K562 (cell line): ENCODE measurements around the gene KLHL29. TPM values are rescaled to one million over a fixed set of nuclear protein-coding genes. Genes with fewer than 3 reads are reported as not detected.
A peak's percentile ranks its signal among the peaks of the same experiment; 100 is the strongest.

Experiments used
- ATAC-seq: fragments of 200-7000 bp; cut with Tn5 transposase; 3 replicates; pipeline ENCODE4 v1.9.1; 2020; ENCODE audit warnings: moderate library complexity
- BruUV-seq: library from RNA; stranded (reverse); fragments of 400-500 nt; replicated peaks from 2 replicates; lab custom pipeline; 2021; lab: Mats Ljungman, UMichigan
- CTCF ChIA-PET: fragments of 300-600 bp; formaldehyde crosslinking; extraction: SDS; loops from one replicate; lab custom pipeline; 2021; ENCODE audit warnings: low intra/inter-chr PET ratio; lab: Yijun Ruan, JAX
- POLR2A ChIA-PET: fragments of 300-600, 350-650 bp; sonication (Branson Sonifier 250); formaldehyde crosslinking; extraction: SDS; loops from one replicate; lab custom pipeline; 2021; ENCODE audit warnings: antibody characterized with exemption, inconsistent platforms; lab: Yijun Ruan, JAX
- DNase-seq, 4 experiments: peaks; one replicate each; pipeline versions ENCODE4 v3.0.0 to v3.0.0-alpha.2; 2011 to 2018; ENCODE audit warnings: low spot score in 3 of 4, mixed read lengths in 3 of 4; ENCODE audit errors: extremely low read depth in 1 of 4
- FAIRE-seq: peaks from 2 replicates; lab custom pipeline; 2011; peaks lifted over from hg19 to GRCh38; lab: Jason Lieb, UNC
- H2AFZ ChIP-seq: 2 replicates; pipeline ENCODE4 v1.6.0; 2011; ENCODE audit warnings: low read depth, low read length, control low read depth, inconsistent platforms
- H3K27ac ChIP-seq: fragments of 200-600 bp; 3 replicates; pipeline ENCODE4 v1.8.0; 2011; ENCODE audit warnings: low read depth, mild to moderate bottlenecking, control low read depth, inconsistent platforms, low read length, moderate library complexity, mixed read lengths; ENCODE audit errors: extremely low read depth
- H3K27me3 ChIP-seq, 2 experiments: fragments of 300-600 bp in 1 of 2; 2 replicates in 1 of 2; 3 replicates in 1 of 2; pipeline versions ENCODE4 v1.6.0 to v1.8.0; 2011; ENCODE audit warnings: inconsistent platforms in 2 of 2, low read length in 2 of 2, mild to moderate bottlenecking in 1 of 2, mixed read lengths in 1 of 2, moderate library complexity in 1 of 2; ENCODE audit not compliant: control insufficient read depth in 2 of 2, insufficient read depth in 2 of 2
- H3K36me3 ChIP-seq: fragments of 300-600 bp; 3 replicates; pipeline ENCODE4 v1.8.0; 2011; ENCODE audit warnings: mild to moderate bottlenecking, low read length, inconsistent platforms; ENCODE audit not compliant: control insufficient read depth, insufficient read depth
- H3K4me1 ChIP-seq, 2 experiments: fragments of 200-600 bp in 1 of 2; replicated peaks in 1 of 2; 2 replicates in 1 of 2; 3 replicates in 1 of 2; pipeline versions ENCODE4 v1.5.1 to v1.8.0; 2011; ENCODE audit warnings: inconsistent platforms in 2 of 2, low read length in 2 of 2, mild to moderate bottlenecking in 1 of 2, mixed read lengths in 1 of 2, moderate library complexity in 1 of 2; ENCODE audit not compliant: control insufficient read depth in 2 of 2, insufficient read depth in 2 of 2
- H3K4me2 ChIP-seq: 2 replicates; pipeline ENCODE4 v1.6.1; 2011; ENCODE audit warnings: low read length, control low read depth, inconsistent platforms, mixed read lengths; ENCODE audit not compliant: insufficient read depth
- H3K4me3 ChIP-seq: fragments of 200-600 bp; sonication (generic), shearing (Covaris generic); 2 replicates; pipeline ENCODE4 v1.5.1; 2016; ENCODE audit warnings: control low read depth, inconsistent platforms
- H3K79me2 ChIP-seq: fragments of 200-600 bp; 3 replicates; pipeline ENCODE4 v1.8.0; 2011; ENCODE audit warnings: low read length, inconsistent platforms; ENCODE audit not compliant: control insufficient read depth, insufficient read depth
- H3K9ac ChIP-seq, 2 experiments: 2 replicates each; pipeline versions ENCODE4 v1.6.0 to v1.6.1; 2011; ENCODE audit warnings: low read depth in 2 of 2, low read length in 2 of 2, control low read depth in 1 of 2, inconsistent platforms in 1 of 2, mild to moderate bottlenecking in 1 of 2, mixed read lengths in 1 of 2; ENCODE audit not compliant: insufficient read depth in 1 of 2
- H3K9me1 ChIP-seq: one replicate; pipeline ENCODE4 v1.6.0; 2011; ENCODE audit warnings: inconsistent platforms, mild to moderate bottlenecking, low read length, moderate library complexity; ENCODE audit not compliant: control insufficient read depth, insufficient read depth
- H3K9me3 ChIP-seq: replicated peaks from 2 replicates; pipeline ENCODE4 v1.5.1; 2011; ENCODE audit warnings: low read depth, low read length, inconsistent platforms; ENCODE audit not compliant: control insufficient read depth, insufficient read depth
- H4K20me1 ChIP-seq: replicated peaks from 2 replicates; pipeline ENCODE4 v1.6.1; 2011; ENCODE audit warnings: low read length, inconsistent platforms, mixed read lengths; ENCODE audit not compliant: control insufficient read depth, insufficient read depth
- NRF1 ChIP-seq, 2 experiments: fragments of 450-650 bp; IDR thresholded peaks in 1 of 2; conservative IDR thresholded peaks in 1 of 2; 2 replicates each; pipeline ENCODE4 v1.6.1; 2014; ENCODE audit warnings: mild to moderate bottlenecking in 2 of 2
- NUFIP1 ChIP-seq: fragments of 450-650 bp; IDR thresholded peaks from 2 replicates; pipeline ENCODE4 v1.6.1; 2018; ENCODE audit not compliant: partially characterized antibody
- RNF2 ChIP-seq: sonication (generic); IDR thresholded peaks from 2 replicates; pipeline ENCODE4 v1.6.1; 2016
- TAF7 ChIP-seq: fragments of 450-650 bp; IDR thresholded peaks from 2 replicates; pipeline ENCODE4 v1.6.1; 2016; ENCODE audit warnings: missing genetic modification characterization, missing compliant biosample characterization
- TCF7L2 ChIP-seq: fragments of 150-350 bp; IDR thresholded peaks from 2 replicates; pipeline ENCODE4 v1.6.1; 2016; ENCODE audit warnings: low read depth, mild to moderate bottlenecking, low read length, moderate library complexity
- ZHX1 ChIP-seq: fragments of 150-350 bp; conservative IDR thresholded peaks from 2 replicates; pipeline ENCODE4 v1.6.1; 2014; ENCODE audit warnings: low read length
- WGBS: fragments of 100-300 bp; shearing (Covaris generic); methylation state at CpG from one replicate; pipeline ENCODE4 v1.1.6; 2016; ENCODE audit warnings: low coverage, mixed read lengths; ENCODE audit not compliant: insufficient coverage; ENCODE audit errors: missing lambda C conversion rate; 5-methylcytosine and 5-hydroxymethylcytosine counted together
- in situ Hi-C: fragments of 300-500 bp; cut with MboI; formaldehyde crosslinking; loops from 4 replicates; pipeline ENCODE4 v1.15.0; 2018; ENCODE audit warnings: inconsistent platforms, mixed read lengths
- intact Hi-C: fragments of 100-400 bp; cut with micrococcal nuclease; formaldehyde crosslinking; loops from 2 replicates; pipeline ENCODE4 v1.14.2; 2022
- polyA plus RNA-seq, 8 experiments: library from polyadenylated mRNA; depleted of rRNA in 4 of 8; stranded (reverse) in 5 of 8; unstranded in 3 of 8; fragments of >200 nt; fragmentation: Nextera tagmentation in 2 of 8; fragmentation: Illumina TruSeq in 1 of 8; extraction: Ambion mirVana in 2 of 8; extraction: Trizol in 1 of 8; gene quantifications; 2 replicates each; pipeline versions ENCODE4 v1.2.1 to v1.2.3, GENCODE V29; 2011 to 2014; ENCODE audit warnings: inconsistent platforms in 1 of 8, missing spikeins in 1 of 8
- total RNA-seq, 7 experiments: library from RNA; depleted of rRNA in 6 of 7; stranded (reverse); fragments of >200 nt in 6 of 7; fragmentation: Illumina TruSeq in 2 of 7; extraction: Trizol in 2 of 7; gene quantifications; 2 replicates each; pipeline versions ENCODE4 v1.2.1 to v1.2.3, GENCODE V29; 2011 to 2021; ENCODE audit warnings: low replicate concordance in 1 of 7
- TF ChIP-seq, protein P1 (sequence below): sonication (generic); formaldehyde crosslinking; IDR thresholded peaks from 2 replicates; pipeline ENCODE4 v1.8.0; 2022; ENCODE audit warnings: mild to moderate bottlenecking, missing genetic modification reagents
- TF ChIP-seq, protein P2 (sequence below): fragments of 450-650 bp; formaldehyde crosslinking; IDR thresholded peaks from 2 replicates; pipeline ENCODE4 v1.4.0; 2022; ENCODE audit warnings: mild to moderate bottlenecking, moderate library complexity

Gene KLHL29
- total and polyA plus RNA-seq, 9 of the 15 experiments (the other 6 are each of a cell fraction or from before 2014, with no cell fraction given), result 0.03 to 0.31 (median 0.08) TPM; not detected in 1

DNA sequence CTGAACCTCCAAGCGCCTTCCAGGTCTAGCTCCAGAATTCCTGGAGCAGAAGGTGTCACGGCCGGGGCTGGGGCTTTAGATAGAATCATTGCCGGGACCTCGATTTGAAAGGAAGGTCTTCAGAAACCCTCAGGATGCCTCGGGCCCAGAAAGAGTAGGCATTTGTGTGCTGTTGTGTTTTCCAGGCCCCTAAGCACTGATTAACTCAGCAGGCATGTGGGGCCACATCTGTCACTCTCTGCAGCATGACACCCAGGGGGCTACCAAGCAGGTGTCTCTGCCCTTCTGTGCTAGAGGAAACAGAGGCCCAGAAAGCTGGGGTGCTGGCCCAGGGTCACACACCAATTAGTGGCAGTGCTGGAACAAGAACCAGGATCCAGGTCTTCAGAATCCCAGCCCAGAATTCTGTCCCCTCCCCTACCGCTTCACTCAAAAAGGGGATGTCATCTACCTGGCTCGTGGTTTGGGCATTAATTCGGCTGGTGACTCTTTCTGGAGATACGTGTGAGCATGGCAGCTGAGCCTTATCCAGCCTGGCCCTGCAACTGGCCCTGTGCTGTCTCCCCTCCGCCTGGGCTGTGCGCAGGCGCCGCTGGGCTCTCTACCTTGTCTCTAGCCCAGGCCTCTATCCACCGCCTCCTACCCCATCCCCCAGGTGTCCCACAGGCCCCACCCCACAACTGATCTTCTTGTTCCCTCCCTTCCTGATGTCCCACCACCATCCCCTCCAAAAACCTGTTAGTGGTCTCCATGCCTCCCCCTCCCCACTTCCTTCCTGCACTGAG lies 296.6 kb downstream of the KLHL29 start:
- H3K4me3 ChIP-seq, result no peak overlapping the region
- FAIRE-seq, result no peak

DNA sequence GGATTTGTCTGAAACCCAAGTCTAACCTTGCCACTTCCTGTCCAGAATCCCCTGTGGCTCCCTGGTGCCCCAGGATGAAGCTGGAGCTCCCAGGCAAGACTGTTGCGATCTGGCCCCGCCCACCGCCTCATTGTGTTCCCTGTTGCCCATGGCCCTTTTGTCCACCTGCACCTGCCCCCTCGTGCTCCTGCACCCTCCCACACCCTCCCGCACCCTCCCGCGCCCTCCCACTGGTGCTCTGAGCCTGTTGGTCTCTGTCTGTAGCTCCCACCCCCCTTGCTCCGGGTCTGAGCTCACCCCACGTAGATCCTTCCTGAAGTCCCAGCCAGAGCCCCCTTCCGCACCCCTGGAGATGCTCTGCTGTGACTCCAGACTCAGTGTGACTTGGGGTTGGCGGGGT lies 297.5 kb downstream of the KLHL29 start:
- peaks cover 0 to 3% of the 10 kb centered on the region in 2 experiments; a peak in 1 of 5 replicates for H3K4me1 ChIP-seq
- no peaks in the 10 kb centered on the region for H3K79me2 ChIP-seq
- no TSS peak for BruUV-seq
- DNase-seq (no peak), FAIRE-seq (no peak), ATAC-seq (no peak)
- H3K4me2 ChIP-seq, result no peak overlapping the region
- in situ Hi-C loops, result no loop called here
- H3K9me1 ChIP-seq, result peaks cover 5% of the 10 kb centered on the region
- no peaks in the 10 kb centered on the region for H4K20me1 ChIP-seq
- no peaks in the 10 kb centered on the region for H3K9me3 ChIP-seq
- peaks cover 23 to 91% of the 10 kb centered on the region in 2 experiments for H3K27me3 ChIP-seq
- H3K9ac ChIP-seq, result no peak overlapping the region; a peak in 1 of 4 replicates
- H3K36me3 ChIP-seq, result no peaks in the 10 kb centered on the region
- TF ChIP-seq RNF2 (no peak), ZHX1 (no peak), TAF7 (tag) (no peak), NUFIP1 (no peak)
- TF ChIP-seq, protein P1, sequence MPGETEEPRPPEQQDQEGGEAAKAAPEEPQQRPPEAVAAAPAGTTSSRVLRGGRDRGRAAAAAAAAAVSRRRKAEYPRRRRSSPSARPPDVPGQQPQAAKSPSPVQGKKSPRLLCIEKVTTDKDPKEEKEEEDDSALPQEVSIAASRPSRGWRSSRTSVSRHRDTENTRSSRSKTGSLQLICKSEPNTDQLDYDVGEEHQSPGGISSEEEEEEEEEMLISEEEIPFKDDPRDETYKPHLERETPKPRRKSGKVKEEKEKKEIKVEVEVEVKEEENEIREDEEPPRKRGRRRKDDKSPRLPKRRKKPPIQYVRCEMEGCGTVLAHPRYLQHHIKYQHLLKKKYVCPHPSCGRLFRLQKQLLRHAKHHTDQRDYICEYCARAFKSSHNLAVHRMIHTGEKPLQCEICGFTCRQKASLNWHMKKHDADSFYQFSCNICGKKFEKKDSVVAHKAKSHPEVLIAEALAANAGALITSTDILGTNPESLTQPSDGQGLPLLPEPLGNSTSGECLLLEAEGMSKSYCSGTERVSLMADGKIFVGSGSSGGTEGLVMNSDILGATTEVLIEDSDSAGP (CRISPR knock-in tag), result no peak
- TF ChIP-seq, protein P2, sequence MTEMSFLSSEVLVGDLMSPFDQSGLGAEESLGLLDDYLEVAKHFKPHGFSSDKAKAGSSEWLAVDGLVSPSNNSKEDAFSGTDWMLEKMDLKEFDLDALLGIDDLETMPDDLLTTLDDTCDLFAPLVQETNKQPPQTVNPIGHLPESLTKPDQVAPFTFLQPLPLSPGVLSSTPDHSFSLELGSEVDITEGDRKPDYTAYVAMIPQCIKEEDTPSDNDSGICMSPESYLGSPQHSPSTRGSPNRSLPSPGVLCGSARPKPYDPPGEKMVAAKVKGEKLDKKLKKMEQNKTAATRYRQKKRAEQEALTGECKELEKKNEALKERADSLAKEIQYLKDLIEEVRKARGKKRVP, result no peak
- TF ChIP-seq, all 486 proteins: peak for 0
- ChIA-PET CTCF (no interaction called here), POLR2A (no interaction called here)
- Histone ChIP-seq H3K27ac (no peak overlapping the region), H2AFZ (no peak overlapping the region), H3K4me3 (no peak overlapping the region)
- intact Hi-C loops, result no loop called here
- 2% methylated on average over 7 of the region's 11 CpGs for WGBS

More for the DNA sequence above, 296.6 kb downstream of the KLHL29 start:
- H3K27me3 ChIP-seq, result peaks cover 27 to 91% of the 10 kb centered on the region in 2 experiments
- H3K79me2 ChIP-seq, result no peaks in the 10 kb centered on the region
- H4K20me1 ChIP-seq, result no peaks in the 10 kb centered on the region
- BruUV-seq, result no TSS peak
- TF ChIP-seq NRF1 (conservative IDR thresholded peaks at IDR 0.05 in 1 of 2, IDR thresholded peaks at IDR 0.05 in 1 of 2) (peak; percentile 56 to 59), TCF7L2 (no peak)
- intact Hi-C loops (no loop called here), in situ Hi-C loops (no loop called here)
- ChIA-PET POLR2A (interaction anchor here (0.5 to 0.6 kb wide), 2 partner anchors 9 to 10 kb away, joined by 3 read pairs; no protein-coding TSS in a partner anchor), CTCF (no interaction called here)
- H3K9ac ChIP-seq, result no peak overlapping the region
- DNase-seq (no peak), ATAC-seq (peak; percentile 31; the same call in 1 of the 3 replicates)
- WGBS, result 6% methylated on average over 14 of the region's 15 CpGs
- no peak overlapping the region for H3K27ac ChIP-seq
- H3K36me3 ChIP-seq, result no peaks in the 10 kb centered on the region
- peaks cover 0 to 3% of the 10 kb centered on the region in 2 experiments; a peak in 1 of 5 replicates for H3K4me1 ChIP-seq
- H3K9me1 ChIP-seq, result peaks cover 4% of the 10 kb centered on the region
- no peak overlapping the region for H3K4me2 ChIP-seq
- H2AFZ ChIP-seq, result no peak overlapping the region
- no peaks in the 10 kb centered on the region for H3K9me3 ChIP-seq
